K562 (cell line): ENCODE measurements around the gene TOMM6. TPM values are rescaled to one million over a fixed set of nuclear protein-coding genes. Genes with fewer than 3 reads are reported as not detected.

ENCODE experiments used
- CEBPB ChIP-seq: fragments of 450-650 bp; IDR thresholded peaks from 2 replicates; pipeline ENCODE4 v1.6.1; 2016; ENCODE audit warnings: missing genetic modification characterization, missing compliant biosample characterization
- DPF2 ChIP-seq: fragments of 450-650 bp; IDR thresholded peaks from 2 replicates; pipeline ENCODE4 v1.6.1; 2016
- EHMT2 ChIP-seq: fragments of 450-650 bp; IDR thresholded peaks from 2 replicates; pipeline ENCODE4 v1.6.1; 2018; ENCODE audit warnings: antibody characterized with exemption
- EZH2 ChIP-seq: IDR thresholded peaks from 2 replicates; pipeline ENCODE4 v1.6.1; 2012; ENCODE audit warnings: low read depth, mild to moderate bottlenecking, inconsistent platforms, low read length, borderline replicate concordance
- GABPA ChIP-seq: fragments of 200-800 bp; sonication (Bioruptor generic); conservative IDR thresholded peaks from 2 replicates; pipeline ENCODE4 v1.6.1; 2016; ENCODE audit warnings: low read depth, missing genetic modification characterization, missing compliant biosample characterization
- HMGXB4 ChIP-seq: sonication (generic); formaldehyde crosslinking; IDR thresholded peaks from 2 replicates; pipeline ENCODE4 v1.8.1; 2023; ENCODE audit warnings: mild to moderate bottlenecking, missing genetic modification reagents
- HNRNPH1 ChIP-seq: fragments of 200-400 bp; formaldehyde crosslinking; optimal IDR thresholded peaks from 2 replicates; pipeline ENCODE3; 2017; ENCODE audit warnings: low read depth, mild to moderate bottlenecking, low read length, moderate library complexity
- IFI16 ChIP-seq: fragments of 250-450 bp; sonication (Bioruptor Pico); IDR thresholded peaks from 2 replicates; pipeline ENCODE4 v2.1.2; 2022; ENCODE audit warnings: mild to moderate bottlenecking, inconsistent platforms
- LCOR ChIP-seq: sonication (generic); formaldehyde crosslinking; IDR thresholded peaks from 2 replicates; pipeline ENCODE4 v1.8.0; 2022; ENCODE audit warnings: mild to moderate bottlenecking, missing genetic modification reagents
- MTA1 ChIP-seq: fragments of 450-650 bp; IDR thresholded peaks from 2 replicates; pipeline ENCODE4 v1.6.1; 2017; ENCODE audit warnings: borderline replicate concordance
- MTA3 ChIP-seq: fragments of 450-650 bp; formaldehyde crosslinking; IDR thresholded peaks from 2 replicates; pipeline ENCODE4 v1.6.1; 2017; ENCODE audit warnings: mild to moderate bottlenecking, borderline replicate concordance
- NCOA6 ChIP-seq: fragments of 450-650 bp; IDR thresholded peaks from 2 replicates; pipeline ENCODE4 v1.6.1; 2017; ENCODE audit warnings: mild to moderate bottlenecking
- NFXL1 ChIP-seq: fragments of 450-650 bp; formaldehyde crosslinking; IDR thresholded peaks from 2 replicates; pipeline ENCODE4 v1.4.0; 2021; ENCODE audit warnings: mild to moderate bottlenecking
- PHF8 ChIP-seq: fragments of 200-600 bp; sonication (generic); IDR thresholded peaks from 2 replicates; pipeline ENCODE4 v1.6.1; 2012; ENCODE audit warnings: mixed run types, mild to moderate bottlenecking, inconsistent platforms, low read length, moderate library complexity, borderline replicate concordance
- RERE ChIP-seq: sonication (generic); formaldehyde crosslinking; IDR thresholded peaks from 2 replicates; pipeline ENCODE4 v1.8.0; 2023; ENCODE audit warnings: missing genetic modification reagents, mild to moderate bottlenecking, borderline replicate concordance
- SNIP1 ChIP-seq: fragments of 450-650 bp; IDR thresholded peaks from 2 replicates; pipeline ENCODE4 v1.7.1; 2017; ENCODE audit warnings: low read depth, mild to moderate bottlenecking
- THRB ChIP-seq: fragments of 450-650 bp; formaldehyde crosslinking; conservative IDR thresholded peaks from 2 replicates; pipeline ENCODE4 v1.4.0; 2022; ENCODE audit warnings: mild to moderate bottlenecking, missing genetic modification characterization
- ZBTB7A ChIP-seq: IDR thresholded peaks from 2 replicates; pipeline ENCODE4 v1.6.1; 2011; ENCODE audit warnings: low read depth, mild to moderate bottlenecking, low read length, moderate library complexity, borderline replicate concordance; ENCODE audit not compliant: control insufficient read depth
- ZEB2 ChIP-seq: fragments of 450-650 bp; IDR thresholded peaks from 2 replicates; pipeline ENCODE4 v1.6.1; 2016
- ZNF12 ChIP-seq: sonication (generic); formaldehyde crosslinking; IDR thresholded peaks from 2 replicates; pipeline ENCODE4 v1.4.0; 2020; ENCODE audit warnings: mild to moderate bottlenecking, missing genetic modification reagents
- ZNF384 ChIP-seq: IDR thresholded peaks from 2 replicates; pipeline ENCODE4 v1.6.1; 2012; ENCODE audit warnings: low read depth, low read length, improper control_type of control experiment
- ZNF41 ChIP-seq: fragments of 250-450 bp; sonication (Bioruptor Pico); conservative IDR thresholded peaks from 2 replicates; pipeline ENCODE4 v1.4.0; 2020; ENCODE audit warnings: mild to moderate bottlenecking
- polyA plus RNA-seq, 8 experiments: library from polyadenylated mRNA; depleted of rRNA in 4 of 8; stranded (reverse) in 5 of 8; unstranded in 3 of 8; fragments of >200 nt; fragmentation: Nextera tagmentation in 2 of 8; fragmentation: Illumina TruSeq in 1 of 8; extraction: Ambion mirVana in 2 of 8; extraction: Trizol in 1 of 8; gene quantifications; 2 replicates each; pipeline versions ENCODE4 v1.2.1 to v1.2.3, GENCODE V29; 2011 to 2014; ENCODE audit warnings: inconsistent platforms in 1 of 8, missing spikeins in 1 of 8
- total RNA-seq, 7 experiments: library from RNA; depleted of rRNA in 6 of 7; stranded (reverse); fragments of >200 nt in 6 of 7; fragmentation: Illumina TruSeq in 2 of 7; extraction: Trizol in 2 of 7; gene quantifications; 2 replicates each; pipeline versions ENCODE4 v1.2.1 to v1.2.3, GENCODE V29; 2011 to 2021; ENCODE audit warnings: low replicate concordance in 1 of 7

Gene TOMM6
- total and polyA plus RNA-seq, 9 of the 15 experiments (the other 6 are each of a cell fraction or from before 2014, with no cell fraction given) = 380 to 2,097 (median 1,065) TPM

GRCh38 chr6:41787219-41787917, at the start of gene TOMM6 (continued):
- no peak for TF ChIP-seq RERE
- peak; percentile 53; the same call in 1 of the 2 replicates for TF ChIP-seq ZNF12 (CRISPR knock-in tag)
- TF ChIP-seq NCOA6 = no peak
- peak; percentile 89 for TF ChIP-seq LCOR (CRISPR knock-in tag)
- peak; percentile 67; the same call in 1 of the 2 replicates for TF ChIP-seq ZBTB7A
- TF ChIP-seq IFI16 (CRISPR knock-in tag) = 0 out of 2 replicates have a peak, but pooled peaks have one; percentile 5
- TF ChIP-seq EHMT2 = no peak
- TF ChIP-seq THRB (CRISPR knock-in tag) = no peak
- TF ChIP-seq ZNF41 = no peak; the same call in 1 of the 2 replicates
- peak; percentile 93 for TF ChIP-seq MTA3
- no peak for TF ChIP-seq CEBPB (tag)
- TF ChIP-seq DPF2 = peak; percentile 29; the same call in 1 of the 2 replicates
- TF ChIP-seq ZEB2 = no peak; the same call in 1 of the 2 replicates
- TF ChIP-seq EZH2 = no peak
- peak; percentile 22; the same call in 1 of the 2 replicates for TF ChIP-seq SNIP1
- TF ChIP-seq ZNF384 = peak; percentile 39; the same call in 1 of the 2 replicates
- peak; percentile 95 for TF ChIP-seq PHF8
- no peak for TF ChIP-seq NFXL1 (CRISPR knock-in tag)
- peak; percentile 99 for TF ChIP-seq MTA1
- TF ChIP-seq HNRNPH1 = no peak
- TF ChIP-seq HMGXB4 (CRISPR knock-in tag) = peak; percentile 95
- TF ChIP-seq GABPA = peak; percentile 99
